ENCODE measurements around the gene NUDT2.

GRCh38 chr9:34321451-34321850, 7.9 kb upstream of the NUDT2 start:
- TF ChIP-seq CTCF (IDR thresholded peaks at IDR 0.05) (no peak), POLR2A (IDR thresholded peaks at IDR 0.05) (no peak)
